Fibroblast of the conjunctiva (primary cell): ENCODE results near the gene RPUSD4.
A peak's percentile ranks its signal among the peaks of the same experiment; 100 is the strongest.

ENCODE experiments used
- DNase-seq: peaks from one replicate; pipeline ENCODE4 v3.0.0-alpha.2; 2010; ENCODE audit warnings: low read depth

RPUSD4 gene

GRCh38 chr11:126157326-126158030 lies 54.0 kb downstream of the RPUSD4 start:
- DNase-seq, result no peak

- DNase-seq, result peak; percentile 65
Observed at GRCh38 chr11:126156814-126157213, 54.6 kb downstream of the RPUSD4 start.

- no peak for DNase-seq
Observed at GRCh38 chr11:126155402-126156187, 55.9 kb downstream of the RPUSD4 start.

GRCh38 chr11:126154691-126155090 lies 56.8 kb downstream of the RPUSD4 start:
- DNase-seq, result no peak

- peak; percentile 46 for DNase-seq
Observed at GRCh38 chr11:126153972-126154371, 57.5 kb downstream of the RPUSD4 start.

GRCh38 chr11:126153006-126153405 lies 58.4 kb downstream of the RPUSD4 start:
- DNase-seq, result no peak

GRCh38 chr11:126152586-126152985 lies 58.9 kb downstream of the RPUSD4 start:
- no peak for DNase-seq

GRCh38 chr11:126152152-126152551 lies 59.3 kb downstream of the RPUSD4 start:
- no peak for DNase-seq
